CD8-positive, alpha-beta memory T cell (primary cell): ENCODE measurements around the gene TMEM150B. TPM values are rescaled to one million over a fixed set of nuclear protein-coding genes. Genes with fewer than 3 reads are reported as not detected.

Experiments used
- CTCF ChIA-PET: fragments of 350-600 bp; sonication (Branson Sonifier 250); formaldehyde crosslinking; loops from one replicate; lab custom pipeline; 2021; ENCODE audit warnings: antibody characterized with exemption; lab: Charles Lee
- POLR2A ChIA-PET: fragments of 350-600 bp; sonication (Branson Sonifier 250); formaldehyde crosslinking; loops from one replicate; lab custom pipeline; 2021; ENCODE audit warnings: antibody characterized with exemption; lab: Charles Lee
- DNase-seq, 5 donors: peaks; one replicate each; pipeline versions ENCODE4 v3.0.0 to v3.0.0-alpha.2; 2020 to 2022; ENCODE audit warnings: mixed read lengths in 1 of 5
- H3K27ac ChIP-seq: one replicate; pipeline ENCODE4 v1.7.0; 2013; ENCODE audit warnings: low read depth, mild to moderate bottlenecking, low read length, moderate library complexity
- H3K27me3 ChIP-seq: 2 replicates; pipeline ENCODE4 v1.7.0; 2013; ENCODE audit warnings: low read length, mild to moderate bottlenecking; ENCODE audit not compliant: insufficient read depth, poor library complexity, severe bottlenecking
- H3K36me3 ChIP-seq: 2 replicates; pipeline ENCODE4 v1.7.0; 2013; ENCODE audit warnings: mild to moderate bottlenecking, low read length, moderate library complexity; ENCODE audit not compliant: insufficient read depth
- H3K4me1 ChIP-seq: 2 replicates; pipeline ENCODE4 v1.7.0; 2013; ENCODE audit warnings: mild to moderate bottlenecking, low read length, moderate library complexity; ENCODE audit not compliant: insufficient read depth
- H3K4me3 ChIP-seq: 2 replicates; pipeline ENCODE4 v1.7.0; 2013; ENCODE audit warnings: mild to moderate bottlenecking, low read length
- H3K9me3 ChIP-seq: 2 replicates; pipeline ENCODE4 v1.7.0; 2013; ENCODE audit warnings: mild to moderate bottlenecking, low read length
- H3K27ac Mint-ChIP-seq, 8 donors: one replicate each; pipeline ENCODE4 v1.8.0; 2020 to 2021; ENCODE audit warnings: mixed read lengths in 8 of 8, mild to moderate bottlenecking in 6 of 8, inconsistent platforms in 3 of 8, moderate library complexity in 3 of 8
- H3K27me3 Mint-ChIP-seq, 2 donors: one replicate each; pipeline ENCODE4 v1.8.0; 2020 to 2021; ENCODE audit warnings: mixed read lengths in 2 of 2, mild to moderate bottlenecking in 1 of 2, moderate library complexity in 1 of 2
- H3K36me3 Mint-ChIP-seq, 3 donors: one replicate each; pipeline ENCODE4 v1.8.0; 2020 to 2021; ENCODE audit warnings: mixed read lengths in 3 of 3, inconsistent platforms in 1 of 3, mild to moderate bottlenecking in 1 of 3
- H3K4me1 Mint-ChIP-seq, 3 donors: one replicate each; pipeline ENCODE4 v1.8.0; 2020 to 2021; ENCODE audit warnings: mixed read lengths in 3 of 3, inconsistent platforms in 1 of 3, mild to moderate bottlenecking in 1 of 3
- H3K4me3 Mint-ChIP-seq, 7 donors: one replicate each; pipeline ENCODE4 v1.8.0; 2020 to 2021; ENCODE audit warnings: mixed read lengths in 7 of 7, mild to moderate bottlenecking in 6 of 7, moderate library complexity in 4 of 7, inconsistent platforms in 2 of 7
- H3K9me3 Mint-ChIP-seq, 5 donors: one replicate each; pipeline ENCODE4 v1.8.0; 2020 to 2022; ENCODE audit warnings: mixed read lengths in 5 of 5, mild to moderate bottlenecking in 3 of 5, moderate library complexity in 2 of 5, inconsistent platforms in 1 of 5
- polyA plus RNA-seq: library from polyadenylated mRNA; unstranded; fragments of 300-500 nt; fragmentation: Illumina TruSeq; gene quantifications from one replicate; pipeline ENCODE4 v1.2.3, GENCODE V29; 2021
- total RNA-seq, 2 experiments: library from RNA; stranded (reverse); gene quantifications; one replicate each; pipeline ENCODE4 v1.2.3, GENCODE V29; 2021

The TMEM150B gene
- total and polyA plus RNA-seq, 3 experiments from 2014 or later, result 0.53 TPM; not detected in 2

- ChIA-PET POLR2A (no interaction called here), CTCF (no interaction called here)
- Mint-ChIP-seq H3K36me3 (no peaks in the 10 kb centered on the region), H3K9me3 (no peaks in the 10 kb centered on the region), H3K27me3 (peaks cover 0 to 12% of the 10 kb centered on the region in 2 donors), H3K4me1 (no peaks in the 10 kb centered on the region), H3K27ac (no peak overlapping the region), H3K4me3 (no peak overlapping the region)
- no peak for DNase-seq
- Histone ChIP-seq H3K4me1 (no peaks in the 10 kb centered on the region), H3K27me3 (no peaks in the 10 kb centered on the region), H3K27ac (no peak overlapping the region), H3K9me3 (no peaks in the 10 kb centered on the region), H3K4me3 (no peak overlapping the region), H3K36me3 (no peaks in the 10 kb centered on the region)
These were observed 35.8 kb upstream of the TMEM150B start for GRCh38 chr19:55360902-55361301.

GRCh38 chr19:55358943-55359908 is 34.1 kb upstream of the TMEM150B start:
- no peaks in the 10 kb centered on the region for H3K27me3 ChIP-seq
- H3K9me3 ChIP-seq, result no peaks in the 10 kb centered on the region
- H3K36me3 Mint-ChIP-seq, result no peaks in the 10 kb centered on the region
- peaks cover 0 to 12% of the 10 kb centered on the region in 2 donors for H3K27me3 Mint-ChIP-seq
- H3K4me1 Mint-ChIP-seq, result peaks cover 0 to 5% (median 0%) of the 10 kb centered on the region in 3 donors
- H3K27ac Mint-ChIP-seq, result peak overlapping the region in 1 of 8 donors; percentile 65
- no peak overlapping the region for H3K4me3 Mint-ChIP-seq
- no peak overlapping the region for H3K4me3 ChIP-seq
- no peaks in the 10 kb centered on the region for H3K9me3 Mint-ChIP-seq
- no peaks in the 10 kb centered on the region for H3K36me3 ChIP-seq
- ChIA-PET CTCF (no interaction called here), POLR2A (interaction anchor here (0.7 kb wide), 1 partner anchor 54 kb away, joined by 3 read pairs; no protein-coding TSS in a partner anchor)
- DNase-seq, result no peak
- H3K4me1 ChIP-seq, result no peaks in the 10 kb centered on the region
- H3K27ac ChIP-seq, result no peak overlapping the region

- Mint-ChIP-seq H3K4me1 (peaks cover 3 to 12% (median 6%) of the 10 kb centered on the region in 3 donors), H3K4me3 (no peak overlapping the region), H3K27me3 (peaks cover 2 to 13% of the 10 kb centered on the region in 2 donors), H3K9me3 (no peaks in the 10 kb centered on the region), H3K27ac (no peak overlapping the region), H3K36me3 (no peaks in the 10 kb centered on the region)
- Histone ChIP-seq H3K27ac (no peak overlapping the region), H3K9me3 (no peaks in the 10 kb centered on the region), H3K4me1 (peaks cover 6% of the 10 kb centered on the region), H3K36me3 (no peaks in the 10 kb centered on the region), H3K27me3 (peaks cover under 1% of the 10 kb centered on the region), H3K4me3 (no peak overlapping the region)
- DNase-seq, result no peak
- CTCF ChIA-PET, result no interaction called here
- POLR2A ChIA-PET, result no interaction called here
These were observed 33.4 kb upstream of the TMEM150B start for GRCh38 chr19:55358493-55358892.

GRCh38 chr19:55355213-55355821 is 30.2 kb upstream of the TMEM150B start:
- H3K4me3 ChIP-seq, result no peak overlapping the region
- CTCF ChIA-PET, result interaction anchor here (0.7 kb wide), 1 partner anchor 63 kb away, joined by 3 read pairs; no protein-coding TSS in a partner anchor
- no peak for DNase-seq
- peaks cover 22% of the 10 kb centered on the region for H3K27me3 ChIP-seq
- H3K4me3 Mint-ChIP-seq, result peak overlapping the region in 4 of 7 donors; percentile 15 to 57 (median 46)
- no peaks in the 10 kb centered on the region for H3K36me3 Mint-ChIP-seq
- no peaks in the 10 kb centered on the region for H3K36me3 ChIP-seq
- no peaks in the 10 kb centered on the region for H3K9me3 ChIP-seq
- H3K27me3 Mint-ChIP-seq, result peaks cover 24 to 45% of the 10 kb centered on the region in 2 donors
- H3K27ac Mint-ChIP-seq, result no peak overlapping the region
- H3K4me1 Mint-ChIP-seq, result peaks cover 17 to 38% (median 24%) of the 10 kb centered on the region in 3 donors
- H3K4me1 ChIP-seq, result peaks cover 13% of the 10 kb centered on the region
- H3K27ac ChIP-seq, result no peak overlapping the region
- H3K9me3 Mint-ChIP-seq, result no peaks in the 10 kb centered on the region
- POLR2A ChIA-PET, result interaction anchor here (1.0 kb wide), 1 partner anchor 29 kb away, joined by 3 read pairs; the partner anchor contains the start of gene TMEM238

GRCh38 chr19:55354698-55355212 is 29.6 kb upstream of the TMEM150B start, which contains the start of gene COX6B2:
Gene COX6B2 (minus strand): TSS chr19:55354719. CDS start chr19:55354521, 198 bp downstream.
- Mint-ChIP-seq H3K4me3 (peak within 1 kb of the TSS; percentile 65 to 90 (median 83)), H3K4me1 (peaks cover 17 to 38% (median 24%) of the 10 kb centered on the region in 3 donors), H3K27me3 (peaks cover 24 to 47% of the 10 kb centered on the region in 2 donors), H3K9me3 (no peaks in the 10 kb centered on the region), H3K36me3 (no peaks in the 10 kb centered on the region), H3K27ac (peak within 1 kb of the TSS in 6 of 8 donors; percentile 32 to 89 (median 82))
- peak within 1 kb of the TSS; percentile 47 for H3K4me3 ChIP-seq
- POLR2A ChIA-PET, result interaction anchor here (1.0 kb wide), 1 partner anchor 30 kb away, joined by 3 read pairs; the partner anchor contains the start of gene TMEM238
- peaks cover 22% of the 10 kb centered on the region for H3K27me3 ChIP-seq
- no peaks in the 10 kb centered on the region for H3K9me3 ChIP-seq
- H3K4me1 ChIP-seq, result peaks cover 13% of the 10 kb centered on the region
- no peak within 1 kb of the TSS for H3K27ac ChIP-seq
- no peaks in the 10 kb centered on the region for H3K36me3 ChIP-seq
- DNase-seq, result peak in 1 of 5 donors; percentile 10
- CTCF ChIA-PET, result no interaction called here

GRCh38 chr19:55353803-55354697 is 28.9 kb upstream of the TMEM150B start:
- ChIA-PET POLR2A (no interaction called here), CTCF (interaction anchor here (1.4 kb wide), 1 partner anchor 15 kb away, joined by 4 read pairs; the partner anchor contains the start of gene KMT5C)
- H3K4me3 ChIP-seq, result peak overlapping the region; percentile 47
- H3K36me3 Mint-ChIP-seq, result no peaks in the 10 kb centered on the region
- H3K9me3 ChIP-seq, result no peaks in the 10 kb centered on the region
- peak overlapping the region in 4 of 8 donors; percentile 81 to 89 (median 84) for H3K27ac Mint-ChIP-seq
- H3K4me1 Mint-ChIP-seq, result peaks cover 17 to 38% (median 24%) of the 10 kb centered on the region in 3 donors
- H3K36me3 ChIP-seq, result no peaks in the 10 kb centered on the region
- H3K27me3 ChIP-seq, result peaks cover 22% of the 10 kb centered on the region
- H3K4me3 Mint-ChIP-seq, result peak overlapping the region; percentile 65 to 90 (median 83)
- DNase-seq, result peak; percentile 52 to 73 (median 73)
- H3K4me1 ChIP-seq, result peaks cover 13% of the 10 kb centered on the region
- H3K27ac ChIP-seq, result no peak overlapping the region
- peaks cover 24 to 47% of the 10 kb centered on the region in 2 donors for H3K27me3 Mint-ChIP-seq
- H3K9me3 Mint-ChIP-seq, result no peaks in the 10 kb centered on the region

- H3K4me1 Mint-ChIP-seq, result peaks cover 17 to 38% (median 24%) of the 10 kb centered on the region in 3 donors
- H3K9me3 Mint-ChIP-seq, result no peaks in the 10 kb centered on the region
- H3K27me3 ChIP-seq, result peaks cover 22% of the 10 kb centered on the region
- H3K4me3 ChIP-seq, result peak overlapping the region; percentile 47
- H3K9me3 ChIP-seq, result no peaks in the 10 kb centered on the region
- H3K27ac Mint-ChIP-seq, result peak overlapping the region in 6 of 8 donors; percentile 19 to 70 (median 43)
- H3K27ac ChIP-seq, result no peak overlapping the region
- POLR2A ChIA-PET, result no interaction called here
- no peaks in the 10 kb centered on the region for H3K36me3 Mint-ChIP-seq
- H3K27me3 Mint-ChIP-seq, result peaks cover 24 to 47% of the 10 kb centered on the region in 2 donors
- CTCF ChIA-PET, result interaction anchor here (1.4 kb wide), 1 partner anchor 14 kb away, joined by 4 read pairs; the partner anchor contains the start of gene KMT5C
- H3K36me3 ChIP-seq, result no peaks in the 10 kb centered on the region
- DNase-seq, result no peak
- peak overlapping the region; percentile 65 to 90 (median 83) for H3K4me3 Mint-ChIP-seq
- peaks cover 13% of the 10 kb centered on the region for H3K4me1 ChIP-seq
These were observed 28.2 kb upstream of the TMEM150B start for GRCh38 chr19:55353356-55353802.
